Activated CD4-positive, CD25-positive, alpha-beta regulatory T cell (primary cell): ENCODE data around the gene HBS1L.

Experiments
- DNase-seq, 4 experiments: peaks; one replicate each; lab custom pipeline; 2025; lab: John Stamatoyannopoulos, UW

The HBS1L gene

DNA sequence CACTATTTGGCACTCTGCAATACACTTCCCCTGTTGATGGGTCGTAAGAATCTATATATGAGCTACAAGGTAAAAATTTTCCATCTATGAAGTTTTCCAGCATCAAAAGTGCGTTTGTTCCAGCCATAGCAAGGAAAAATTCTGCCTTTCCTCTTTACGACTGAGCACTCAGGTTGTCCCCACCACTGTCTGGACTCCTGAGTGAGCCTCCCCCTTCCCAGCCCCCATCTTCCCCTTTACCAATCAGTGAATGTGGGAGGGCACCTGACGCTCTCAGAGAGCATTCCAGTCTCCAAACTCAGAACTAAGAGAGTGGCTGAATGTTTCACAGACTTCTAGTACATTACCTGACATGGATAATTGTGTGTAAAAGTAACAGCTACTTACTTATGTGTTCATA, 104.7 kb downstream of the HBS1L start, which contains the start of gene ALDH8A1:
TSS of gene ALDH8A1 (minus strand) at position 175 of the 400 bp plus-strand sequence. CDS start at position 127, 48 bp downstream.
- DNase-seq, result no peak

DNA sequence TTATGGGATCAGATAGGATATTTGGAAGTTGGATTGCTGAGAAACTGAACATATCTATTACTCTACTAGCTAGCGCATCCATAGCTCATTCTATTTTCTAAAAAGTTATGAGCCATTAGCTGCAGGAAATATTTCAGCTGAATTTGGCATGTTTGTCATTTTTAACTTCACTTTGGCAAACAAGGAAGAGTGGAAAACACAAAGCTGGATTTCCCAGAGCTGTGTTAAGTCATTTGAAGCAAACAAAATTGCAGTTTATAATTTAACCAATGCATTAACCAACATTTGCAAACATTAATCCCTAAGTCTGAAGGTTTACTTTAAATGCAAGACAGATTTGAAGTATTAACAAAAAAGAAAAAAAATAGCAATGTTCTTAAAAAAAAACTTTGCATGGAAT, 105.9 kb downstream of the HBS1L start:
- DNase-seq, result no peak

DNA sequence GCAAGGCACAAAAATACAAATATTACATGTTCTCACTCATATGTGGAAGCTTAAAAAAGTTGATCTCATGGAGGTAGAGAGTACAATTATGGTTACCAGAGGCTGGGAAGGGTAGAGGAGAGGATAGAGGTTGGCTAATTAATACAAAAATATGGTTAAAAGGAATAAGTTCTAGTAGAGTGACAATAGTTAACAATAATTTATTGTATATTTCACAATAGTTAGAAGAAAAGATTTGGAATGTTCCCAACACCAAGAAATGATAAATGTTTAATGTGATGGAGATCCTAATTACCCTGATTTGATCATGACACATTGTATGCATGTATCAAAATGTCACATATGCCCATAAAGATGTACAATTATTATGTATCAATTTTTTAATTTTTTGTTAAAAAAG, 106.5 kb downstream of the HBS1L start:
- no peak for DNase-seq

DNA sequence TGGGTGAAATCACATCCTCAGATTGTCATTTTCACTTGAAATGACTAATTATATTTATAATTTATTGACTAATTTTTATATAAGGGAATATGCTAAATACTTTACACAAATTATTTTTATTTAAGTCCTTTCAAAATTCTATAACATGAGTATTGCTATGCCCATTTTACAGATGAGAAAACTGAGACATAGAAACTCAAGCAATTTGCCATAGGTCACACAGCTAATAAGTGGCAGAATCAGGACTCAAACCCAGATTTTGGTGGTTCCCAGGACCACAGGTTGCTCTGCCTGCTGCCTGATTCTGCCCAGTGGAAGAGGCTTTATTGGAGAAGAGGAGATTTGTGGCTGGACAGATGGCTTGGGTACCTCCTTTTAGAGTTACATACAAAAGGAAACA, 109.6 kb downstream of the HBS1L start:
- no peak for DNase-seq

DNA sequence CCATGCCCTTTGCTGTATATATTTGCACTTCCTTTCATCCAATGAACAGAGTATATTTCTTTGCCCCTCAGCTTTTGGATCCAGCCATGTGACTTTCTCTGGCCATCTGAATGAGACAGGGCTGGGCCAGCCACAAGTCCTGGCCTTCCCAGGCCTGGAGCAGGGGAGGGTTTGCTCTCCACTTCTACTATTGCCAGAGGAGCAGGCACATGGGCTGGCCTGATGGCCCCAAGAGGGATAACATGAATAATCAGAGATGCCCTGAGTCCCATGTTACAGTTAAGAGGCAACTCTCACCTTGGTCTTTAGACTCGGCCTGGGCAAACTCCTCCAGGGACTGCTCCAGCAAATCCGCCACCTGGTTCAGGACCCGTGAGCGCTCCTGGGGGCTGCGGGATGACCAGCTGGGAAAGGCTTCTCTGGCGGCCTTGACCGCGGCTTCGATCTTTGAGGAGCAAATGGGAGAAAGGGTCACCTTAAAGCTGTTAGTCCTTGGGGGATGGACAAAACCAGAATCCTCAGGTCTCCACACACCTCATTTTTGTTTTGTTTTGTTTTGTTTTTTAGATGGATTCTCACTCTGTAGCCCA, 111.0 kb downstream of the HBS1L start:
- no peak for DNase-seq

DNA sequence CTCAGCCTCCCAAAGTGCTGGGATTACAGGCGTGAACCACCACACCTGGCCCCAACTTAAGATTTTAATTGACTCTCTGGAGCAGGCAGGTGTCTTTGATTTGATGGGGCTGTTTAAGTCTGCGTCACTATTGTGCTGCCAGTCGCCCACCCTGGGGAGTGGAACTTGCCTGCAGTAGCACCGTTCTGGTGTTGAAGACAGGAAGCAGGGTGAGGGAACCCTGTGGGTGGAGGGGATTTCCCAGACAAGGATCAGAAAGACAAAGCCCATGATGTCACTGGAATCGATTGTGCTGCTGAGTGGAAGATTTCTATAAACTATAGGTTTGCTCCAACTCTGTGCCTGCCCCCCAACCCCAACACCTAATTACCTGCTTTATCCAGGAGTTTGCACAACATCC, 115.7 kb downstream of the HBS1L start:
- peak in 1 of 4 experiments; percentile 29 for DNase-seq

DNA sequence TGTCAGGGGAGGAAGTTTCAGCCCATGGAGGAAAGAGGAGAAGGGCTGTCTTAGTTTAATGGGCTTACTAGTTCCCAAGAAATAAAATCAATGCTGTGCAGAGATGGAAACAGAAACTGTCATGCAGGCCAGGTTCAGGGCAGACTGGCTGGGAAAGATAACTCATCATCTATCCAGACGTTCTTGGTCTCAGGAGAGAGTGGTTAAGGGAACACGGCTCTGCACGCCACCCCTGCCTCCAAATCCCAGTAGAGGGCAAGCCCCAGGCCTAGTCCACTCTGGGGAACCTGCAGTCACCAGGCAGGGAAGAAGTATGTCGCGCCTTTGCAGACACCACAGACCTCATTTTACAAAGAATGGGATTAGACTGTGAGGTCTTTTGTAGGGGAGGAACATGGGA, 117.2 kb downstream of the HBS1L start:
- DNase-seq, result no peak

DNA sequence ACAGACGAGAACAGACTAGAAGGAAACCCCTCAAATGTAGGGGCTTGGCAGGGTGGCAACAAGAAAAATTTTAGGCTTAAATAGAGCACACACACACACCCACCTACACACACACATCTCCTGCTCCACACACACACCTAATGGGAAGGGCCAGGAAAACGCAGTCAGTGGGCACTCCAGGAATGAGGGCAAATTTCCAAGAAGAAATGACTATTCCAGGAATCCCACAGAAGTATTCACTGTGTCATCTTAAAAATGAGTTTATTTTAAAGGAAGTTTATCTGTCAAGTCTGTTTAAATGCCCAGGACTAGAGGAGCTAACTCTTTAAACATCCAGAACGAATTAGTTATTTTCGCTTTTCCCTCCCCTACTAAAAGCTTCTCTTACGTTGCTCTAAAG, 117.7 kb downstream of the HBS1L start:
- DNase-seq, result no peak

DNA sequence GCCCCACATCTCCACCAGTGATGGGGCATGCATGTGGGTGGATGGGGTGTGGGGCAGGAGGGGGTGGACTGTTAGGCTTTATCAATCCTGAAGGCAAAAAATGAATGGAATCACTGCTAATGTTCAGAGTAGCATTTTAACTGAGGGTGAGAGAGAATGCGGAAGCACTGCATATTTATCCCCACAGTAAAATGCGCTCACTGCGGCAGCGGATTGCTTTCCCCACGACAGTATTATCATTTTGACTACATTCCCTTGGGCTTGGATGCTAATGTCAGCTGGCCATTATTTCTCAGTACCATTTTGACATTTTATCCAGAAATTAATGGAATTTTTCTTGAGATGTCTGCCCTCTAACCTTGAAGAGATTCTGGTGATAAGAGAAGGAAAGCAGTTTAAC, 118.1 kb downstream of the HBS1L start:
- no peak for DNase-seq

DNA sequence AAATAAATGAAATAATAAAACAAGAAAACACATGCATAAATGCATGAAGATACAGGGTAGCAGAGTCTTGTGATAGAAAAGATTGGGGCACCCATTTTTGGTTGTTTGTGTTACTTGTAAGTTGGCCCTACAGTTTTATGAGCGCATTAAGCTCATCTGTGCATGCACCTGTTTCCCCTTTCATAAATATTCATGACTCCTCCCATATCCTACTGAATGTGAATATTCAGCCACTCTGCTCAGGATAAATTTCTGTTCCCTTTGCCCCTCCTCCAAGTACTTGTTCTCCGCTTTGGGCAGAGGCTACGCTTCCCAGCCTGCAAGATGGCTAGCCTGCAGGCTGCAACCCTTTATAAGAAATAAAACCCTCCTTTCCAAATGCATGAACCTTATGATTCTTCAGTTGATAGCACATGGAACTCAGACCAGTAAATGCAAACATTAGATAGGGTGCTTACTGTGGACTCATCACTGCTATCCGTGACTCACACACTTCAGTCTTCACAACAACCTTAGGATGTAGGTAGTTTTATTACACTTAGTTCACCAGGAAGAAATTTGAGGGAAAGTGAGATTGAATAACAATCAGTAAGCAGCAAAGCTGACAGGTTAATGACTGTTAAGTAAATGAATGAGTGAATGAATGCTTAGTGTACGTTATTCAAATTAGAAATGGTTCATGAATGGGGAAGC, 119.7 kb downstream of the HBS1L start:
- DNase-seq, result no peak

DNA sequence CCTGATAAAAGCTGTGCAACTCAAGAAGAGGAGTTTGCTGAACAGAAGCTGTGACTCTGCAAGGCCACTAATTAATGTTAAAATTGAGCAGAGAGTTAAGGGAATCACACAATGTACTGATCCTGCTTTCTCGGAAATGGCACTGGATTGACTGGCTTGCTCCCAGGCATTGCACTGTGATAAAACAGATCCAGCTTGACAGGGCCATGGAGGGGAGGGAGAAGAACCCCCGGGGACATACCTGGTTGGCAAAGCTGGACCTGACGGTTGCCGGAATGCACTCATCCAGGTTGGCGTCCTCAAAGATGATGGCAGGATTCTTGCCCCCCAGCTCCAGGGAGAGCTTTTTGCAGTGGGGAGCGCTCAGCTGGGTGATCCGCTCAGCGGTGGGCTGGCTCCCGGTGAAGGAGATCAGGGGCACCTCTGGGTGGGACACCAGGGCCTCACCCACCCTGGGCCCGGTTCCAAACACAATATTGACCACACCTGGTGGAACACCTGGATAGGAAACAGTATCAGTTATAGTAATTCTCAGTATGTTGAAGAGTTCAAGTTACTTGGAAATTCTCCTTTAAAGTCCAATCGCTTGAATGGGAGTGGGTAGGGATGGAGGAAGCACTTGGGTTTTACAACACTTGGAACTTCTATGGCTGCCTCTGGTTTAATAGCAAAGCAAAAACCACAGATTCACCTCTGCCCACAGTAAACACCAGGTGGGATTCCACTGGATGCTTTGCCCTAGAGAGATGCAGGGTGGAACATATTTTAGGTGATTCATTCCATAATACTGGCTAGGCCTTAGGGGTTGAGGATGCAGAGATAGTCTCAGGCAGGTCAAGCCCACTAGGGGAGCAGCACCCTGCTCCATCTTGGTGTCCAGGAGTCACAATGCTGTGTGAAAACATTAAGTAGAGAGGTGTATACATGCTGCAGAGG, 121.8 kb downstream of the HBS1L start:
- DNase-seq, result no peak

DNA sequence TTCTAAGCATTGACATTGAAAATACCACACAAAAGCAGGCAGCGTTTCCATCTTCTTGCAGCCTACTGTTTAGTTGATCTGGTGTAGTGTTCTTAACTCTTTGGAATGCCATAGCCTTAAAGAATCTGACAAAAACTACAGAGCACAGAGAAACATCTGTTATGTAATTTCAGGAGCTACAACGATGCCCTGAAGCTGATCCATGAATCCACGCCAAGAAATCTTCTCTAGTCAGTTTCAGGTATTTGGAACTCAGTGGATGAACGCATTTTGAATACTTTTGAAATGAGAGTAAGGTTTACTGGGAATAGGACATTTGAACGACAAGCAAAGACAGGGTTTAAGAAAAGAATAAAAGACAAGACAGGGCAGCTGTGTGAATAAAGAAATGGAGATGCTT, 122.5 kb downstream of the HBS1L start:
- DNase-seq, result no peak

DNA sequence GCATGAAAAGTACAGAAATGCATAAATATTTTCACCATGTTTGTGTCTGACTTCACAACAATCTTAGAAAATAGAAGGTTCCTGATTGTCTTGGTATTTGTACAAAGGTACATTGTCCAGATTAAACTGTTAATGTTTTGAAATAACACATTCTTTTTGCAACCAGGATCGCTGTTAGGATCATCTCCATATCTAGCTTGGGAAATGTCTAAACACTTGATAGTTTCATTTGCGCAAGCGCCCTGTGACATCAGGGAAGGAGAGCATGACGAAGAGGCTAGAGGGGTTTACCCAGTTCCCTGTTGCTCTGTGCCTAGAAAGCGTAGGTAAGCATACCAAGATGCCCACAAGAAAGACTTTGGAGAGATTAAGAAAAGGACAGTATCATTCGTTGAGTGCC, 124.2 kb downstream of the HBS1L start:
- no peak for DNase-seq

DNA sequence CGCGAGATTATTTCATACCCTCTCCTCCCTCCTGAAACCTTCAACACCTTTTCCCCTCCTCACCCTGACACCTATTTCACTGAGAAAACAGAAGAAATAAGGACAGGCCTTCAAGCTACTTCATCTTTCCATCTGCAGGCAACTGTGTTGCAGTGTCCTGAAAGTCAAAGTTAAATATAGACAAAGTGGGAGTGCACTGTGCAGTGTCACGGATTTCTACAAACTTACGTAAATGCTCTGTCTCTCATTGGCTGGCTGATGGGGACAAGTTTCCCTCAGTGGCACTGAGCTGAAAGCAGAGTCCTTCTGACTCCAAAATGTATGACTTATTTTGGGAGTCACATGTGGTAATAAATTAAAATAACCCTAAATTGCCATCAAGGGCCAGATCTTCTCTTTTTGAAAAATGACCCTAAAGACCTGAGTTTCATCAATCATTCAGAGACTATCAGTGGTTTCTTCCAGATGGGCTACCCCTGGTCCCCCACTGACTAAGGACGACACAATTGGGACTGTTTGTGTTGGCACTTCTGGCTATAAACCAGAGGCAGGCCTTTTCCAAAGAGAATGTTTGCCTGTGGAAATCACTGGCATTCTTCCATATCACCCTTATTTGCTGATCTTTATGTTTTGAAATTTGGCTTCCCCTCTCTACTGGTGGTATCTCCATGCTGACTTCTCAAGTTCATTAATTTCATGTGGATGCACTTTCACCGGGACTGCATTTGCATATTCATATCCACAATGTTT, 126.3 kb downstream of the HBS1L start:
- no peak for DNase-seq

DNA sequence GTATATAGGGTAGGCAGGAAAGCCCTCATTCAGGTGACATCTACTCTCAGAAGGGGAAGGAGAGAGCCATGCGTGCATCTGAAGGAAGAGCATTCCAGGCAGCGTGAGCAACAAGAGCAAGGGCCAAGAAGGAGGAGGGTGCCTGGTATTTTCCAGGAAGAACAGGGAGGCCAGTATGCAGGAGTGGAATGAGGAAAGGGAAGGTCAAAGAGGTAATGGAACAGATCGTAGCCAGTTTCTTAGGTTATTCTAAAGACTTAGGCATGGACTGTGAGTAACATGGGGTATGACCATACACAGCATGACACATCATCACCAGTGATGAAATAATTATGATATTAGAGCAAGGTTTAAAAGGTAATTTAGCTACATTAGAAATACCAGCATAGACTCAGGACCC, 128.8 kb downstream of the HBS1L start:
- DNase-seq, result no peak

DNA sequence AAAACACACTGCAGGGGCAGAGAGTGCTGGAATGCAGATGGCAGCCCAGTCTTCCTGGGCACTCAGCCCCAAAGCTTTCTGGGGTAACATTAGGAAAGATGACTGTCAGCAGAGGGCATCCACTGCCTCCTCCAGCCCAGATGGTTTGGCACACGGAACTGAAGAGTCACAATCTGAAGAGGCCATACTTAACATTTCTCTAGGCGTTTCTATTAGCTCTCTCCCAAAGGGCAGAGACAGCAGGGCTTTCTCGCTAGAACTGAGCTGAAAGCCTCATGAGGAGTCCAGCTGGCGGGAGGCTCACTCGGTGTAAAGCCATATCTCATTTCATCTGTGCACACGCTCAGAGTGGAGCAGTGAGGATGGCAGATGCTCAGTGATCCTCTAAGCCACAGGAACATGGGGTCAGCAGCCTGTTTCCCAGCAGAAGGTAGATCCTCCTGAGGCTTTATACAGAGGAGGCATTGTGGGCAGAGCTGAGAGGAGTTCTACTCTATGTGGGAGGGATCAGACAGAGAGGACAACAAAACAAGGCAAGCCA, 132.8 kb downstream of the HBS1L start:
- DNase-seq, result no peak

DNA sequence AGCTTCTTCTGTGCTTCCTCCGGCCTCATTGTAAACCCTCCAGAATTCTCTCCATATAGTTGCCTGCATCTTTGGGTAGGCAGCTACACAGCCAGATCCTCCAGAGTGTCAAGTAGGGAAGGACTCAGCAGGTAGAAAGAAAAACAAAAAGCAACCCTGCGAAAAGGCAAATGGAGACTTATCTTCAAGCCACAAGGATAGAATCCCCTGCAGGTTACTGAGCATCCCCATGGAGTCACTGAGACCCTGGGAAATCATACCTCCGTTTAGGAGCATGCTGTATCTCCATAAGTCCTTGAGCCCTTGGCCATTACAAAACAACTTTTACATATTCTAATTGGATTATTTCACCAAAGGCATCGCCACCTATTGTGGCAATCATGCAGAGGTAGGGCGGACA, 133.3 kb downstream of the HBS1L start:
- no peak for DNase-seq

DNA sequence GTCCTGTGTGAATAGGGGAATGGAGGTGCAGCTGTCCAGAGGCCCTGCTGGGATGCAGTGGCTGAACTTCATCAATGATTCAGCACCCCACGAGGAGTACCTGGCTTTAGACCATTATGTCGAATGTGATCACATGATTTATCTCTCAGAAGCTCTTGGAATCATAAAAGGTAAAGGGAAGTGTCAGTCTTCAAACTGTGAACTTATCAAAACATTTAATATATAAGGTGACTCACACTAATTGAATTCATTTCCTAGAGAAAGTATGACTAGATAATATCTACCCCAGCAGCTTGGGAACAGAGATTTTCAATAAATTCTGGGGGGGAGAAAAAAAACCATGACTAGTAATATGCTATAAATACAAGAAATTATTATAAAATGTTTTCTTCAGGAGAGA, 134.2 kb downstream of the HBS1L start:
- no peak for DNase-seq

DNA sequence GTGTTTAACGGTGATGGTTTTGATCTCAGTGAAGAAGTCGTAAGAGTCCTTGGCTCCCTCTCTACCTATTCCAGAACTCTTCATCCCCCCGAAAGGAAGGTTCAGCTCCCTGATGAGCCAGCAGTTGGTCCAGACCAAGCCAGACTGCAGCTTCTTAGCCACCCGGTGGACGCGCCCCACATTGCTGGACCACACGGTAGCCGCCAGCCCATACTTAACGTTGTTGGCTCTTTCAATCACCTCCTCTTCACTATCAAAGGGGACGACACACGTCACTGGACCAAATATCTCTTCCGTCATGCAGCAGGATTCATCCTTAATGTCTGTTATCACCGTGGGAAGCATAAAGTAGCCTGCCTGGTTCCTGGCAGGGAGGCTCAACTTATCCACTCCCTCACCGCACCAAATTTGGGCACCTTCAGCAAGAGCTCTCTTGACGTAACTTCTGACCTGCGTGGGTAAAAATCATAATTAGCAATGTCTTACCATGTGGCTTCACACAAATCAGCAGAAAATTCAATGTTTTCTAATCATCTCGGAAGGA, 136.1 kb downstream of the HBS1L start:
- DNase-seq, result no peak

DNA sequence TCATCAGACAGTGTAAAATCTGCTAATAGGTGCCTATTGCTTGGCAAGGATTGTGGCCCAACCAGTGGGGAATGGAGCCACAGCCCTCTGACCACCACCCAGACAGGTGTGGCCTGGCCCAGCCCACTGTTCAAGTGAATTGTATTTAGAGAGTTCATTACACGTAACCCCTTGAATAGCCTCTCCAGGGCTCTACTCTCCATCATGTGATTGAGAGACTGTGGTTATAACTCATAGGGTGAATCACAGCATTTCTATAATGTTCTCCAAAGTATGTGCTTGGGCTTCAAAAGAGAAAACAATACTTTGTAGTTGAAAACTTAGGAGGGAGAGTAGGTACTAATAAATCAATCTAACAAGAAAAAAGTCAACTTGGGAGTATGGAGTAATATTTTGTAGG, 143.1 kb downstream of the HBS1L start:
- no peak for DNase-seq

DNA sequence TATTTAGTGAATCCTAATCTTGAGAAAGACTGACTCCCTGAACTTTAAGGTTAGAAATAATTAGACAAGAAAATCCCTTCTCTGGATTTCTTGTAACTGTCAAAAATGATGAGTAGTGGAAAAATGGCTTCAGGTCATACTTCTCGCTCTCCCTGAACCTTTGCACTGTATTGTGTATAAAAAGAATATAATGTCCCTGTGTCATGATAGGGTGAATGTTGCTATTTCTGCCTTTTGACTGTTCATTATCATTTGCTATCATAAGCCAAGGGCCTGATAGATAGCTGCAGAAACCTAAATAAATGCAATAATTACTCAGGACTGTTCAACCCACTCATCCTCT, 144.1 kb downstream of the HBS1L start:
- no peak for DNase-seq
